ENCODE data around the gene FRMD6.

Gene FRMD6

GRCh38 chr14:51703787-51704186 is 52.1 kb downstream of the FRMD6 start:
- Histone ChIP-seq H3K4me1 (ENCODE audit: insufficient read depth, insufficient read length) (no peaks in the 10 kb centered on the region), H3K4me3 (ENCODE audit: insufficient read length, low read depth) (no peak overlapping the region), H3K9ac (ENCODE audit: insufficient read length, low read depth) (no peak overlapping the region), H3K27me3 (ENCODE audit: insufficient read depth, insufficient read length) (no peaks in the 10 kb centered on the region), H3K36me3 (ENCODE audit: insufficient read depth, insufficient read length, low read length) (peaks cover 51% of the 10 kb centered on the region), H3K9me3 (ENCODE audit: insufficient read depth, low read length) (no peaks in the 10 kb centered on the region)
- no peak for TF ChIP-seq YY1 (IDR thresholded peaks at IDR 0.05; ENCODE audit: insufficient read depth, insufficient read length)
- TF ChIP-seq ZNF274 (IDR thresholded peaks at IDR 0.05; ENCODE audit: low read depth, low read length) = no peak
- no peak for TF ChIP-seq SUZ12 (IDR thresholded peaks at IDR 0.05; ENCODE audit: extremely low read depth, insufficient read depth, insufficient read length)
- DNase-seq (ENCODE audit: low read depth, low spot score) = no peak

GRCh38 chr14:51704545-51704944 is 52.8 kb downstream of the FRMD6 start:
- peak; percentile 35 for DNase-seq (ENCODE audit: low read depth, low spot score)
- no peak for TF ChIP-seq YY1 (IDR thresholded peaks at IDR 0.05; ENCODE audit: insufficient read depth, insufficient read length)
- TF ChIP-seq ZNF274 (IDR thresholded peaks at IDR 0.05; ENCODE audit: low read depth, low read length) = no peak
- no peak for TF ChIP-seq SUZ12 (IDR thresholded peaks at IDR 0.05; ENCODE audit: extremely low read depth, insufficient read depth, insufficient read length)
- Histone ChIP-seq H3K9me3 (ENCODE audit: insufficient read depth, low read length) (no peaks in the 10 kb centered on the region), H3K4me1 (ENCODE audit: insufficient read depth, insufficient read length) (no peaks in the 10 kb centered on the region), H3K4me3 (ENCODE audit: insufficient read length, low read depth) (no peak overlapping the region), H3K36me3 (ENCODE audit: insufficient read depth, insufficient read length, low read length) (peaks cover 53% of the 10 kb centered on the region), H3K9ac (ENCODE audit: insufficient read length, low read depth) (no peak overlapping the region), H3K27me3 (ENCODE audit: insufficient read depth, insufficient read length) (no peaks in the 10 kb centered on the region)

- Histone ChIP-seq H3K9ac (ENCODE audit: insufficient read length, low read depth) (no peak overlapping the region), H3K36me3 (ENCODE audit: insufficient read depth, insufficient read length, low read length) (peaks cover 57% of the 10 kb centered on the region), H3K4me1 (ENCODE audit: insufficient read depth, insufficient read length) (no peaks in the 10 kb centered on the region), H3K9me3 (ENCODE audit: insufficient read depth, low read length) (no peaks in the 10 kb centered on the region), H3K4me3 (ENCODE audit: insufficient read length, low read depth) (no peak overlapping the region), H3K27me3 (ENCODE audit: insufficient read depth, insufficient read length) (no peaks in the 10 kb centered on the region)
- no peak for TF ChIP-seq YY1 (IDR thresholded peaks at IDR 0.05; ENCODE audit: insufficient read depth, insufficient read length)
- TF ChIP-seq SUZ12 (IDR thresholded peaks at IDR 0.05; ENCODE audit: extremely low read depth, insufficient read depth, insufficient read length) = no peak
- no peak for TF ChIP-seq ZNF274 (IDR thresholded peaks at IDR 0.05; ENCODE audit: low read depth, low read length)
- no peak for DNase-seq (ENCODE audit: low read depth, low spot score)
Observed at GRCh38 chr14:51707327-51707726, 55.6 kb downstream of the FRMD6 start.

- no peaks in the 10 kb centered on the region for H3K9me3 ChIP-seq (ENCODE audit: insufficient read depth, low read length)
- DNase-seq (ENCODE audit: low read depth, low spot score) = no peak
- no peak overlapping the region for H3K9ac ChIP-seq (ENCODE audit: insufficient read length, low read depth)
- no peak overlapping the region for H3K4me3 ChIP-seq (ENCODE audit: insufficient read length, low read depth)
- no peaks in the 10 kb centered on the region for H3K4me1 ChIP-seq (ENCODE audit: insufficient read depth, insufficient read length)
- H3K27me3 ChIP-seq (ENCODE audit: insufficient read depth, insufficient read length) = no peaks in the 10 kb centered on the region
- TF ChIP-seq SUZ12 (IDR thresholded peaks at IDR 0.05; ENCODE audit: extremely low read depth, insufficient read depth, insufficient read length) (no peak), YY1 (IDR thresholded peaks at IDR 0.05; ENCODE audit: insufficient read depth, insufficient read length) (no peak), ZNF274 (IDR thresholded peaks at IDR 0.05; ENCODE audit: low read depth, low read length) (no peak)
- peaks cover 53% of the 10 kb centered on the region for H3K36me3 ChIP-seq (ENCODE audit: insufficient read depth, insufficient read length, low read length)
Observed at GRCh38 chr14:51711505-51711904, 59.8 kb downstream of the FRMD6 start.

GRCh38 chr14:51715250-51715649 is 63.5 kb downstream of the FRMD6 start:
- Histone ChIP-seq H3K27me3 (ENCODE audit: insufficient read depth, insufficient read length) (no peaks in the 10 kb centered on the region), H3K36me3 (ENCODE audit: insufficient read depth, insufficient read length, low read length) (peaks cover 57% of the 10 kb centered on the region)
- no peak for DNase-seq (ENCODE audit: low read depth, low spot score)

GRCh38 chr14:51715742-51716141 is 64.0 kb downstream of the FRMD6 start:
- H3K27me3 ChIP-seq (ENCODE audit: insufficient read depth, insufficient read length) = no peaks in the 10 kb centered on the region
- no peak overlapping the region for H3K4me3 ChIP-seq (ENCODE audit: insufficient read length, low read depth)
- H3K9me3 ChIP-seq (ENCODE audit: insufficient read depth, low read length) = no peaks in the 10 kb centered on the region
- H3K9ac ChIP-seq (ENCODE audit: insufficient read length, low read depth) = no peak overlapping the region
- no peaks in the 10 kb centered on the region for H3K4me1 ChIP-seq (ENCODE audit: insufficient read depth, insufficient read length)
- no peak for DNase-seq (ENCODE audit: low read depth, low spot score)
- H3K36me3 ChIP-seq (ENCODE audit: insufficient read depth, insufficient read length, low read length) = peaks cover 62% of the 10 kb centered on the region
- TF ChIP-seq SUZ12 (IDR thresholded peaks at IDR 0.05; ENCODE audit: extremely low read depth, insufficient read depth, insufficient read length) (no peak), ZNF274 (IDR thresholded peaks at IDR 0.05; ENCODE audit: low read depth, low read length) (no peak), YY1 (IDR thresholded peaks at IDR 0.05; ENCODE audit: insufficient read depth, insufficient read length) (no peak)

More at GRCh38 chr14:51715250-51715649, 63.5 kb downstream of the FRMD6 start:
- no peaks in the 10 kb centered on the region for H3K9me3 ChIP-seq (ENCODE audit: insufficient read depth, low read length)
- TF ChIP-seq ZNF274 (IDR thresholded peaks at IDR 0.05; ENCODE audit: low read depth, low read length) = no peak
- TF ChIP-seq YY1 (IDR thresholded peaks at IDR 0.05; ENCODE audit: insufficient read depth, insufficient read length) = no peak
- TF ChIP-seq SUZ12 (IDR thresholded peaks at IDR 0.05; ENCODE audit: extremely low read depth, insufficient read depth, insufficient read length) = no peak
- H3K9ac ChIP-seq (ENCODE audit: insufficient read length, low read depth) = no peak overlapping the region
- H3K4me3 ChIP-seq (ENCODE audit: insufficient read length, low read depth) = no peak overlapping the region
- H3K4me1 ChIP-seq (ENCODE audit: insufficient read depth, insufficient read length) = no peaks in the 10 kb centered on the region

GRCh38 chr14:51716610-51717009 is 64.9 kb downstream of the FRMD6 start:
- Histone ChIP-seq H3K9me3 (ENCODE audit: insufficient read depth, low read length) (no peaks in the 10 kb centered on the region), H3K36me3 (ENCODE audit: insufficient read depth, insufficient read length, low read length) (peaks cover 62% of the 10 kb centered on the region), H3K4me1 (ENCODE audit: insufficient read depth, insufficient read length) (no peaks in the 10 kb centered on the region), H3K9ac (ENCODE audit: insufficient read length, low read depth) (no peak overlapping the region), H3K27me3 (ENCODE audit: insufficient read depth, insufficient read length) (no peaks in the 10 kb centered on the region), H3K4me3 (ENCODE audit: insufficient read length, low read depth) (no peak overlapping the region)
- DNase-seq (ENCODE audit: low read depth, low spot score) = no peak
- TF ChIP-seq ZNF274 (IDR thresholded peaks at IDR 0.05; ENCODE audit: low read depth, low read length) (no peak), YY1 (IDR thresholded peaks at IDR 0.05; ENCODE audit: insufficient read depth, insufficient read length) (no peak), SUZ12 (IDR thresholded peaks at IDR 0.05; ENCODE audit: extremely low read depth, insufficient read depth, insufficient read length) (no peak)
